Measurements from ENCODE around the gene CEP55. TPM values are rescaled to one million over a fixed set of nuclear protein-coding genes. Genes with fewer than 3 reads are reported as not detected.
A peak's percentile ranks its signal among the peaks of the same experiment; 100 is the strongest.

CEP55 gene
- total RNA-seq, 1 donor from 2014 or later: 53.0 TPM

DNA sequence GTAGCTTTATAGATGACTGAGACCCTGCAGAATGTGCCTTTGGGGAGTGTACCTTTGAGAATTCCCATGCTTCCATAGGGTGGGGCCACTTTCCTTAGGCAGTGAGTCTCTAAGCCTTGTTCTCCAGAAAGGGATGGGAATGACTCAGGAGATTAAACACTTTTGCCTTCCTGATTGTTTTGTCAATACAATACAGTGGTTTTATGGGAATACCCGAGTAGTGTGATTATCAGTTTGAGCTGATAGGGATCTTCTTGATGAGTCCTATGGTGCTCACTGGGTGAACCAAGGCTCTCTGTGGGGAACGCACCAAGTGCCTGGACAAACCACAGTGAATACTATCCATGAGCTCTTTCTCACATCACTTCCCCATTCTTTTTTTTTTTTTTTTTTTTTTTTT lies 20.5 kb upstream of the CEP55 start:
- Mint-ChIP-seq H3K36me3 (ENCODE audit: low read depth) (no peaks in the 10 kb centered on the region), H3K27ac (no peak overlapping the region), H3K27me3 (ENCODE audit: insufficient read depth) (no peaks in the 10 kb centered on the region), H3K4me1 (ENCODE audit: low read depth) (peaks cover 3% of the 10 kb centered on the region), H3K4me3 (no peak overlapping the region), H3K9me3 (no peaks in the 10 kb centered on the region)
- intact Hi-C loops (cut with micrococcal nuclease): no loop called here
- no peak for DNase-seq (ENCODE audit: low spot score)

DNA sequence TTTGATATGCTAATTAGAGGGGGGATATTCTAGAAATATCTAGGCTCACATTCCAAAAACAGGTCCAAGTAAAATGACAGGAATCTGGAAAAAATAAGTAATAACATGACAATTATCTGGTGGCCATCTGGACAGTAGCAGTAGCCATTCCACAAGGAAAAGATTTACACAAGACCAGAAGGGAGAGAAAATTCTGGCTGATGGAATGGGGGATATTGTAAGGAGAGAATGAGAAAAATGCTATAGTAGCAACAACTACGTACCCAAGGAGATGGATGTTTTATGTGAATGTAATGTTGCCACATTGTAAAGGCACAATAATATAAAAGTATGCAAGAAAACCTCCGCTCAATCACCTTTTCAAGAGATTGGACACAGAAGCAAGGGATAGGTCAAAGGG lies 19.7 kb upstream of the CEP55 start:
- H3K27ac Mint-ChIP-seq: no peak overlapping the region
- intact Hi-C loops (cut with micrococcal nuclease): no loop called here
- no peak for DNase-seq (ENCODE audit: low spot score)
- no peak overlapping the region for H3K4me3 Mint-ChIP-seq
- no peaks in the 10 kb centered on the region for H3K36me3 Mint-ChIP-seq (ENCODE audit: low read depth)
- H3K9me3 Mint-ChIP-seq: no peaks in the 10 kb centered on the region
- peaks cover 11% of the 10 kb centered on the region for H3K4me1 Mint-ChIP-seq (ENCODE audit: low read depth)
- H3K27me3 Mint-ChIP-seq (ENCODE audit: insufficient read depth): no peaks in the 10 kb centered on the region

DNA sequence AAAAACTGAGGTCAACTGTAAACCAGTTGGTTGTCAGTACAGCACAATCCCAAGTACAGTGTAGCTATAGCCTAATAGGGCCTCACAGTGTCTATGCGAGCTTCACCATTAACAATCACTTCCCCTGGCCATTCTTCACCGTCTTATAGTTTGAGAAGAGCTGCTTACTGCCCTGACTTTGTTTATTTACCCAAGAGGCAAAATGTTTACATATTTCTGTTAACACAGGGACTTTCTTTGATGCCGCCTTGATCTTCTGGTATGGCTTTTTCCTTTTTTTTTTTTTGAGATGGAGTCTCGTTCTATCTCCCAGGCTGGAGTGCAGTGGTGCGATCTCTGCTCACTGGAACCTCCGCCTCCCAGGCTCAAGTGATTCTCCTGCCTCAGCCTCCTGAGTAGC lies 17.5 kb upstream of the CEP55 start:
- no peaks in the 10 kb centered on the region for H3K9me3 Mint-ChIP-seq
- H3K4me3 Mint-ChIP-seq: no peak overlapping the region
- intact Hi-C loops (cut with micrococcal nuclease): no loop called here
- no peaks in the 10 kb centered on the region for H3K27me3 Mint-ChIP-seq (ENCODE audit: insufficient read depth)
- no peaks in the 10 kb centered on the region for H3K36me3 Mint-ChIP-seq (ENCODE audit: low read depth)
- no peak overlapping the region for H3K27ac Mint-ChIP-seq
- DNase-seq (ENCODE audit: low spot score): no peak
- H3K4me1 Mint-ChIP-seq (ENCODE audit: low read depth): peaks cover 19% of the 10 kb centered on the region

DNA sequence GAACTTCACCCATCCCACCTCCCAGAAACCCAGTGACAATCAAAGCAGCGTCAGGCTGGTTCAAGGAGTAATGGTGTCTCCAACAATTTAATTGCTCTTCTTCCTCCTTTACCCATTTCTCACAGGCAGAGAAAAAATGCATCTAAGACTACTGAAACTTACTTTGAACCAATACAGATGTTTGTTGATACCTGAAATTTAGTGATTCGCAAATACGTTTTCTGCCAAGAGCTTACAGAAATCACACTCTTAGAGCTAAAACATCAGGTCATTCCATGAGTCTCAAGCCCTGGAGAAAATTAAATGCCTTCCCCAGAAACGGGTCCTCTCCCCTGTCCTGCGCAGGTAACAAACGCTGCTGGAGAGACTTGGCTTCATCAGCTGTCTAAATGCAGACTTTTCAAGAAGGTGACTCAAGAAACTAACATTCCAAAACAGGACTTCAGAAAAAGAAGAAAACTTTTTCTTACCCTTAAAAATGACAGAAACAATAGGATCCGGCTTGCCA lies 14.7 kb upstream of the CEP55 start:
- intact Hi-C loops (cut with micrococcal nuclease): loop anchor here (1.0 to 10.0 kb wide), 9 partner anchors 15 to 517 kb away; partner anchors contain the start of gene CEP55
- H3K27ac Mint-ChIP-seq: peak overlapping the region; percentile 93
- H3K9me3 Mint-ChIP-seq: no peaks in the 10 kb centered on the region
- H3K27me3 Mint-ChIP-seq (ENCODE audit: insufficient read depth): peaks cover 3% of the 10 kb centered on the region
- peaks cover 19% of the 10 kb centered on the region for H3K4me1 Mint-ChIP-seq (ENCODE audit: low read depth)
- no peak for DNase-seq (ENCODE audit: low spot score)
- peak overlapping the region; percentile 96 for H3K4me3 Mint-ChIP-seq
- no peaks in the 10 kb centered on the region for H3K36me3 Mint-ChIP-seq (ENCODE audit: low read depth)

DNA sequence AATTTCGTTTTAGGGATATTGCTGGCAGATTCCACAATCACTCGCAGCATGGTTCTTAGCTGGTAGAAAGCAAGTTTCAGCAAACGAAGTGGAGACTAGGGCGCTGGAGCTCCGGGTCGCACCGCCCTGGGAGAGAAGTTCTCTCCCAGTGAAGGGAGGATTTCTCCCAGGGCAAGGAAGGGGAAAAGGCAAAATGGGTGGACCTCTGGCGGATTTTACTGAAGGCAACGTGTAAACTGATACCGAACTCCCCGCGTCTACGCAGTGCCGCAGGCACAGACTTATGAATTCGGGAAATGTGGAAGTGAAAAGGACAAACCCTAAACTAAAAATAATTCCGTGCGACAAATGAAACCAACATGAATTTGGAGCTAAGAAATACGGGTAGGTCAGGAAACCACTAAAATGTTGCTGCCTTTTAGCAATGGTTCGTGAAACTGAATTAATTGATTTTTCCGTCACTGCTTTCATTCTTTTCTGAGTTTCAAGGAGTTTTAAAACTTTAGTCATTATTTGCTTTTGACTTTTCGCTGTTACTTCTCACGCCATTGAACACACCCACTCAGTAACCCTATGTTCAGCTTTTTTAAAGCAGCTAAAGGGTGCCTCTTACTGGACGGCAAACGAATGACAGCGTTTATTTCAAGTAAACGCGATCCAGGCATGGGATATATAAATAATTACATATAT lies 14.1 kb upstream of the CEP55 start, which contains the start of gene MYOF:
TSS of gene MYOF (minus strand) at position 190 of the 690 bp plus-strand sequence. CDS start at position 50, 140 bp downstream.
- Mint-ChIP-seq H3K4me1 (ENCODE audit: low read depth) (peaks cover 19% of the 10 kb centered on the region), H3K27ac (peak within 1 kb of the TSS; percentile 93)
- intact Hi-C loops (cut with micrococcal nuclease): loop anchor here (1.0 to 10.0 kb wide), 9 partner anchors 14 to 517 kb away; partner anchors contain the start of gene CEP55

DNA sequence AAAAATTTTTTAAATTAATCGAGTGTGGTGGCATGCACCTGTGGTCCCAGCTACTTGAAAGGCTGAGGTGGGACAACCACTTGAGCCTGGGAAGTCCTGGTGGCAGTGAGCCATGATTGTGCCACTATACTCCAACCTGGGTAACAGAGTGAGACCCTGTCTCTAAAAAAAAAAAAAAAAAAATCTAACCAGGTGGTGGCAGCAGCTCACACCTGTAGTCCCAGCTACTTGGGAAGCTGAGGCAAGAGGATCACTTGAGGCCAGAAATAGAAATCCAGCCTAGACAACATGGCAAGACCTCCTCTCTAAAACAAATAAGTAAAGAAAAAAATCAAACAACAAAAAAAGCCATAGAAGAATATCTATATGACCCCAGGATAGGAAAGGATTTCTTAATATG lies 10.7 kb upstream of the CEP55 start:
- H3K27me3 Mint-ChIP-seq (ENCODE audit: insufficient read depth): peaks cover 6% of the 10 kb centered on the region
- intact Hi-C loops (cut with micrococcal nuclease): loop anchor here (10.0 kb wide), 1 partner anchor 521 kb away; no protein-coding TSS in a partner anchor
- no peak for DNase-seq (ENCODE audit: low spot score)
- H3K36me3 Mint-ChIP-seq (ENCODE audit: low read depth): no peaks in the 10 kb centered on the region
- H3K9me3 Mint-ChIP-seq: no peaks in the 10 kb centered on the region
- no peak overlapping the region for H3K27ac Mint-ChIP-seq
- H3K4me3 Mint-ChIP-seq: no peak overlapping the region
- peaks cover 18% of the 10 kb centered on the region for H3K4me1 Mint-ChIP-seq (ENCODE audit: low read depth)

More for the DNA sequence above, 14.1 kb upstream of the CEP55 start, which contains the start of gene MYOF:
- peak; percentile 35 for DNase-seq (ENCODE audit: low spot score)
- Mint-ChIP-seq H3K27me3 (ENCODE audit: insufficient read depth) (peaks cover 3% of the 10 kb centered on the region), H3K4me3 (peak within 1 kb of the TSS; percentile 96), H3K9me3 (no peaks in the 10 kb centered on the region), H3K36me3 (ENCODE audit: low read depth) (no peaks in the 10 kb centered on the region)

DNA sequence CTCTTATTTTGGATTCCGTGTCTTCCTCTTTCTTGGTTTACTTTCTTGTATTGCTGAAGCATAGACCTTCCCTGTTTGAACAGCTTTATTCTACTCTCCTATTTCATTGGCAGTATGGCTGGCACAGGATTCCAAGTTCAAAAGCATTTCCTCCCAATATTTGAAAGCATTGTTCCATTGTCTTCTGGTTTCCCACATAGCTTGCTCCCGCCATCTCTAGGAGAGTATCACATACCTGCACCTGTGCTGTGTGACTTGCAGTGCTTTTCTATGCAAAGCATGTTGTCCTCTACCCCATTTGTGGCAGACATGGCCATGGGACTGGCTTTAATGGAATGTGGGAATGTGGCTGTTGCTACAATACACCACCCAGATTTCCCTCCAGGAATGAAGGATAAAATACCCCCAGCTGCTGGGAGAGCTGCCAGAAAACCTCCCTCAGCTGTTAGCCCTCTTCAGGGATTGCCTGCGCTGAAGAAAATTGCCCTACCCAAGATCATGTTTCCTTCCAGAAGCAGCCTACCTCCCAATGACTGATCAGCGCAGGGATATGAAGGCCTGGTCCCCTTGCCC lies 7.4 kb upstream of the CEP55 start:
- Mint-ChIP-seq H3K27ac (no peak overlapping the region), H3K4me1 (ENCODE audit: low read depth) (no peaks in the 10 kb centered on the region), H3K4me3 (no peak overlapping the region), H3K36me3 (ENCODE audit: low read depth) (no peaks in the 10 kb centered on the region), H3K9me3 (no peaks in the 10 kb centered on the region), H3K27me3 (ENCODE audit: insufficient read depth) (peaks cover 6% of the 10 kb centered on the region)
- DNase-seq (ENCODE audit: low spot score): no peak
- intact Hi-C loops (cut with micrococcal nuclease): loop anchor here (10.0 kb wide), 1 partner anchor 524 kb away; no protein-coding TSS in a partner anchor

DNA sequence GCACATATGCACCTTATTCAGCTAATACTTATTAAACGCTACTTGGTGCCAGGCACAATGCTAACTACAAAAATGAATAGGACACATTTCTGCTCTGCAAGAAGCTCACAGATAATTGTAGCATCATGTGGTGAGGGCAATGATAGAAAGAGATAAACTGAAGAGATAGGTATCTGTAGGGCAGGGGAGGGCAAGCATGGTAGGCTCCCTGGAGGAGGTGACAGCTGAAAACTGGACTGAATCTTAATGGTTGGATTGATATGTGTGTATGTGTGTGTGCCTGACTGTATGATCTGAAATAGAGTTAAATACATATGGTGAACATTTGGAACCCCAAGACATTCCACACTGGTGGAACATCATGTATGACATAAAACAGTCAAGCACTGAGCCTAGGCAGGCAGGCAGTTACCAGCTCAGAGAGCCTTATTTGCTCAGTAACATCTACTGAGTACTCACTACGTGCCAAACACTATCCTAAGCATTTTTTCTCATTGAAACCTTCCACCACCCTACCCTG lies 4.8 kb upstream of the CEP55 start:
- Mint-ChIP-seq H3K4me1 (ENCODE audit: low read depth) (peaks cover under 1% of the 10 kb centered on the region), H3K27ac (no peak overlapping the region), H3K4me3 (no peak overlapping the region), H3K36me3 (ENCODE audit: low read depth) (no peaks in the 10 kb centered on the region), H3K9me3 (no peaks in the 10 kb centered on the region), H3K27me3 (ENCODE audit: insufficient read depth) (peaks cover 4% of the 10 kb centered on the region)
- no peak for DNase-seq (ENCODE audit: low spot score)
- intact Hi-C loops (cut with micrococcal nuclease): loop anchor here (10.0 kb wide), 3 partner anchors 403 to 1053 kb away; partner anchors contain the start of genes HELLS, NOC3L and SLC35G1

DNA sequence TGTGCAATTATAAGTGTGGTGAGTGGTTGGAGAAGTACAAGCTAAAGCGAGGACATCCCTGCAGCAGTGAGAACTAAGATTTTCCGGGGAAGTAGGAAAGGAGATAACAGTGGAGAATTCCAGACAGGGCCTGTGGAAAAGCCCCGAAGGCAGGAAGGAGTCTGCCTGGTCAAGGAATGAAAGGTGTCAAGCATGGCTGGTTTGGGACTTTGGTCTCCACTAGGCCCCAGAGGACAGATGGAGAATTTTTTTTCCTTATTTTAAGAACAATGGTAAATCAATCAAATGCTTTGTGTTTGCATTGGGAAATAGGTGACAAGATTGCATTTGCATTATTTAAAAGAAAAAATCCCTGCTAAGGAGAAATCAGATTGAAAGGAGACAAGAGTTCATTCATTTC lies 3.2 kb upstream of the CEP55 start:
- Mint-ChIP-seq H3K36me3 (ENCODE audit: low read depth) (peaks cover 2% of the 10 kb centered on the region), H3K27me3 (ENCODE audit: insufficient read depth) (peaks cover 2% of the 10 kb centered on the region), H3K9me3 (no peaks in the 10 kb centered on the region), H3K27ac (no peak overlapping the region), H3K4me1 (ENCODE audit: low read depth) (peaks cover 15% of the 10 kb centered on the region), H3K4me3 (no peak overlapping the region)
- intact Hi-C loops (cut with micrococcal nuclease): loop anchor here (10.0 kb wide), 3 partner anchors 402 to 1052 kb away; partner anchors contain the start of genes HELLS, NOC3L and SLC35G1
- no peak for DNase-seq (ENCODE audit: low spot score)

DNA sequence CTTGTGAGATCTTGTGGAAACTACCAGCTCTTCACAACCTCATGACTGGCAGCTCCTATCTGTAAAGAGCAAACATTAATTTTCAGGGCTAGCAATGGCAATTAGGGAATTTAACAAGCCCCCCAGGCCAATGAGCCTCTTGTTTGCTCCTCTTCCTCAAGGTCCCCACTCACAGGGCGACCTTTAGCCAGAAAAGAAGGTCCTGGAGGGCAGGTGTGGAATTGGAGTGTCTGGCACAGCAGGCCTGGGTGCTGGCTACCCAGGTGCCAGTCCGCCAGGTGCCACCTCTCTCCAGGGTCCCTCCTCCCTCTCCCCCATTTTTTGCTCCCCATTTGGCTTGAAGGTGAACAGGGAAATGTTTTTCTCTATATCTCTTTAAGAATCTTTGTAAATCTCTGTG lies 1.9 kb upstream of the CEP55 start:
- Mint-ChIP-seq H3K4me3 (no peak overlapping the region), H3K27ac (no peak overlapping the region), H3K4me1 (ENCODE audit: low read depth) (peaks cover 27% of the 10 kb centered on the region)

DNA sequence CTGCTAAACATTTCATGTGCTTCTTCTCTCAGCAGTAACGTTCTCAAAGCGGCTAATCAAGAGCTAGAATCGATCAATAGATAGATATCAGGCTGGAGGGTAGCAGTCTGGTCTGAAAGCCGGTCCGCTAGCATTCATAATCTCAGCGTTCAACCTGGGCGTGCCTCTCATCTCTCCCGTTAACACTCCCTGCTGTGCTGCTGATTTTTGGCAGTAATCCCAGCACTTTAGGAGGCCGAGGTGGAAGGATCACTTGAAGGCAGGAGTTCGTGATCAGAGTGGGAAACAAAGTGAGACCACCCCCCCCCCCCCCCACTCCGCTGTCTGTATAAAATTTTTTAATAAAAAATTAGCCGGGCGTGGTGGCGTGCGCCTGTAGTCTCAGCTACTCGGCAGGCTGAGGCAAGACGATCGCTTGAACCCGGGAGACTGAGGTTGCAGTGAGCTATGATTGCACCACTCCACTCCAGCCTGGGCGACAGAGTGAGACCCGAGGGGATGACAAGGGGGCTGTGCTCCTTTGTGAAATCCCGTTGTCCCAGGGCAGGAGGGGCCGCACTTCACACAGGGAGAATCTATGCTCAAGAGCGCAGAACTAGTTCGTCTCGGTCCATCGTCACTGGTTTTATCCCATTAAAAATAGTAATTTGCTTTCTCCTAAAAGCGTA lies 624 bp upstream of the CEP55 start:
- intact Hi-C loops (cut with micrococcal nuclease): loop anchor here (1.0 to 10.0 kb wide), 11 partner anchors 9 to 1203 kb away; partner anchors contain the start of genes CPEB3, EXOC6, FRA10AC1 and HELLS
- Mint-ChIP-seq H3K9me3 (no peaks in the 10 kb centered on the region), H3K27ac (peak overlapping the region; percentile 67), H3K36me3 (ENCODE audit: low read depth) (peaks cover 10% of the 10 kb centered on the region), H3K4me1 (ENCODE audit: low read depth) (peaks cover 40% of the 10 kb centered on the region), H3K4me3 (peak overlapping the region; percentile 88), H3K27me3 (ENCODE audit: insufficient read depth) (no peaks in the 10 kb centered on the region)
- DNase-seq (ENCODE audit: low spot score): no peak

More for the DNA sequence above, 1.9 kb upstream of the CEP55 start:
- Mint-ChIP-seq H3K9me3 (no peaks in the 10 kb centered on the region), H3K27me3 (ENCODE audit: insufficient read depth) (peaks cover 2% of the 10 kb centered on the region), H3K36me3 (ENCODE audit: low read depth) (peaks cover 5% of the 10 kb centered on the region)
- no peak for DNase-seq (ENCODE audit: low spot score)
- intact Hi-C loops (cut with micrococcal nuclease): loop anchor here (10.0 kb wide), 3 partner anchors 400 to 1050 kb away; partner anchors contain the start of genes HELLS, NOC3L and SLC35G1

DNA sequence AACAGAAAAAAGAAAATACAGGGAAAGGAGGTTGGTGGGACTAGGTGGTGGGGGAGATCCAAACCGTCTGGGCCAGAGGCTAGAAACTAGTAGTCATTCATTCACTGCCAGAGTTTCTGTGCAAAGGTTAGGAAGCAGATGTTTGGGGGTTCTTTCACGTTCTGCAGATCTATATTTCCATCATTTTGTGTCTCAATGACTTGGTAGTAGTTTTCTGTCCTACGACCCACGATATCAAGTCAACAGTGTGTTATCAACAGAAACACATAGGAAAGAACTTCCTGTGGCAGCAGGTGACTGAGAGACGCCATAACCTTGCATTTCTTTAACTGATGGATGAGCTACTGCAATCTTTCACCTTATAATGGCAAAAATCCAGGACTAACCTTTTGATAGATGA lies 1.8 kb downstream of the CEP55 start:
- H3K9me3 Mint-ChIP-seq: no peaks in the 10 kb centered on the region
- no peak for DNase-seq (ENCODE audit: low spot score)
- intact Hi-C loops (cut with micrococcal nuclease): loop anchor here (5.0 to 10.0 kb wide), 6 partner anchors 397 to 1206 kb away; partner anchors contain the start of genes CPEB3, EXOC6, HELLS and MARCHF5
- peak overlapping the region; percentile 88 for H3K4me3 Mint-ChIP-seq
- peaks cover 17% of the 10 kb centered on the region for H3K36me3 Mint-ChIP-seq (ENCODE audit: low read depth)
- no peaks in the 10 kb centered on the region for H3K27me3 Mint-ChIP-seq (ENCODE audit: insufficient read depth)
- peak overlapping the region; percentile 81 for H3K27ac Mint-ChIP-seq
- peaks cover 61% of the 10 kb centered on the region for H3K4me1 Mint-ChIP-seq (ENCODE audit: low read depth)

All from activated T-helper 1 cell treated with anti-CD3 and anti-CD28 coated beads, Interleukin-12 subunit alpha, Interleukin-12 subunit beta, Interleukin-2, Interleukin-4 antibody, amounts not matched to agents 30 ng/mL and 10 ng/mL and 1 ng/mL, durations not matched to agents 14 hours and 24 hours and 36 hours (primary cell).